Left renal pelvis (tissue), 4 donors: ENCODE results near the gene ADCK1. TPM values are rescaled to one million over a fixed set of nuclear protein-coding genes. Genes with fewer than 3 reads are reported as not detected.
"Not testable (repeated sequence)": the region's sequence is repeated elsewhere in the genome, so short reads cannot be mapped to it uniquely, and the experiment has no call there.

ENCODE experiments used
- DNase-seq, 4 donors: peaks; one replicate each; pipeline ENCODE4 v3.0.0-alpha.2; 2013; ENCODE audit warnings: low read depth in 4 of 4, low spot score in 3 of 4
- polyA plus RNA-seq, 4 donors: library from polyadenylated mRNA; unstranded; fragments of 120-200 nt; gene quantifications; one replicate each; pipeline ENCODE4 v1.2.1, GENCODE V29; 2013; ENCODE audit not compliant: insufficient read length in 4 of 4

Gene ADCK1
- polyA plus RNA-seq, 4 donors, result 7.6 to 12.5 (median 8.9) TPM

GRCh38 chr14:77805706-77806105, 5.8 kb downstream of the ADCK1 start:
- no peak for DNase-seq

GRCh38 chr14:77808250-77808649, 8.3 kb downstream of the ADCK1 start:
- DNase-seq, result no peak

- no peak for DNase-seq
Observed at GRCh38 chr14:77809011-77809410, 9.1 kb downstream of the ADCK1 start.

- DNase-seq, result no peak
Observed at GRCh38 chr14:77812028-77812427, 12.1 kb downstream of the ADCK1 start.

- not testable (repeated sequence) for DNase-seq
Observed at GRCh38 chr14:77812682-77813081, 12.8 kb downstream of the ADCK1 start.

GRCh38 chr14:77822307-77822706, 22.4 kb downstream of the ADCK1 start:
- DNase-seq, result no peak

- DNase-seq, result no peak
Observed at GRCh38 chr14:77822741-77823140, 22.8 kb downstream of the ADCK1 start.

- DNase-seq, result no peak
Observed at GRCh38 chr14:77823378-77823777, 23.5 kb downstream of the ADCK1 start.

- no peak for DNase-seq
Observed at GRCh38 chr14:77825895-77826519, 26.1 kb downstream of the ADCK1 start.

- DNase-seq, result no peak
Observed at GRCh38 chr14:77830692-77831091, 30.8 kb downstream of the ADCK1 start.

- no peak for DNase-seq
Observed at GRCh38 chr14:77832297-77832696, 32.4 kb downstream of the ADCK1 start.

- DNase-seq, result no peak
Observed at GRCh38 chr14:77837926-77838325, 38.0 kb downstream of the ADCK1 start.

- no peak for DNase-seq
Observed at GRCh38 chr14:77838831-77839511, 39.1 kb downstream of the ADCK1 start.

GRCh38 chr14:77843195-77843594, 43.3 kb downstream of the ADCK1 start:
- no peak for DNase-seq

- no peak for DNase-seq
Observed at GRCh38 chr14:77843651-77844050, 43.7 kb downstream of the ADCK1 start.

GRCh38 chr14:77844802-77845201, 44.9 kb downstream of the ADCK1 start:
- DNase-seq, result no peak

- no peak for DNase-seq
Observed at GRCh38 chr14:77848031-77848430, 48.1 kb downstream of the ADCK1 start.

- no peak for DNase-seq
Observed at GRCh38 chr14:77849711-77850110, 49.8 kb downstream of the ADCK1 start.

GRCh38 chr14:77853919-77854318, 54.0 kb downstream of the ADCK1 start:
- DNase-seq, result no peak

- no peak for DNase-seq
Observed at GRCh38 chr14:77856941-77857340, 57.0 kb downstream of the ADCK1 start.

GRCh38 chr14:77859934-77860570, 60.1 kb downstream of the ADCK1 start:
- no peak for DNase-seq

- no peak for DNase-seq
Observed at GRCh38 chr14:77861201-77861600, 61.3 kb downstream of the ADCK1 start.
